Suprapubic skin (tissue), 3 donors: ENCODE measurements around the gene NFE2L1.

Experiments
- CTCF ChIP-seq, 2 donors: fragments of 200-600 bp in 1 of 2; fragments of 450-650 bp in 1 of 2; sonication (generic) in 1 of 2; IDR thresholded peaks; one replicate each; pipeline ENCODE4 v1.5.1; 2016 to 2019; ENCODE audit warnings: antibody characterized with exemption in 2 of 2, mild to moderate bottlenecking in 1 of 2, moderate library complexity in 1 of 2
- EP300 ChIP-seq: sonication (generic); formaldehyde crosslinking; IDR thresholded peaks from one replicate; pipeline ENCODE4 v1.6.1; 2017; ENCODE audit warnings: antibody characterized with exemption
- POLR2A ChIP-seq, 2 donors: fragments of 450-650 bp; IDR thresholded peaks; one replicate each; pipeline ENCODE4 v1.6.1; 2017; ENCODE audit warnings: antibody characterized with exemption in 2 of 2, mild to moderate bottlenecking in 2 of 2, moderate library complexity in 2 of 2

- no peak for TF ChIP-seq POLR2A (IDR thresholded peaks at IDR 0.05)
- TF ChIP-seq CTCF (IDR thresholded peaks at IDR 0.05) = no peak
- no peak for TF ChIP-seq EP300
These were observed 9.5 kb downstream of the NFE2L1 start for GRCh38 chr17:48057626-48058025.
